Measurements from ENCODE around the gene RECQL5. TPM values are rescaled to one million over a fixed set of nuclear protein-coding genes. Genes with fewer than 3 reads are reported as not detected.

RECQL5 gene
- total RNA-seq, 3 donors from 2014 or later (not counting 1 experiment from before 2014, with no cell fraction given) = 33.4 to 39.1 (median 34.3) TPM

- Histone ChIP-seq H3K27ac (ENCODE audit: low read length) (no peak overlapping the region), H3K27me3 (ENCODE audit: control insufficient read depth, insufficient read depth, low read length) (no peaks in the 10 kb centered on the region), H3K9me3 (ENCODE audit: control insufficient read depth, insufficient read depth, low read length) (no peaks in the 10 kb centered on the region), H3K4me1 (ENCODE audit: control insufficient read depth, insufficient read depth, low read length) (peaks cover 14% of the 10 kb centered on the region), H3K36me3 (ENCODE audit: control insufficient read depth, insufficient read depth, low read length) (peaks cover 43% of the 10 kb centered on the region), H3K4me3 (ENCODE audit: low read length) (no peak overlapping the region)
- Mint-ChIP-seq H3K9me3 (no peaks in the 10 kb centered on the region), H3K4me1 (peaks cover 7 to 19% of the 10 kb centered on the region in 2 donors), H3K27me3 (ENCODE audit: low read depth in 2 of 2) (no peaks in the 10 kb centered on the region), H3K27ac (no peak overlapping the region), H3K36me3 (no peaks in the 10 kb centered on the region), H3K4me3 (no peak overlapping the region)
- WGBS (ENCODE audit: insufficient coverage) = 91% methylated on average over 4 of the region's 4 CpGs
- DNase-seq (no peak), ATAC-seq (no peak)
- intact Hi-C loops (cut with micrococcal nuclease) = no loop called here
- TF ChIP-seq, protein P1, sequence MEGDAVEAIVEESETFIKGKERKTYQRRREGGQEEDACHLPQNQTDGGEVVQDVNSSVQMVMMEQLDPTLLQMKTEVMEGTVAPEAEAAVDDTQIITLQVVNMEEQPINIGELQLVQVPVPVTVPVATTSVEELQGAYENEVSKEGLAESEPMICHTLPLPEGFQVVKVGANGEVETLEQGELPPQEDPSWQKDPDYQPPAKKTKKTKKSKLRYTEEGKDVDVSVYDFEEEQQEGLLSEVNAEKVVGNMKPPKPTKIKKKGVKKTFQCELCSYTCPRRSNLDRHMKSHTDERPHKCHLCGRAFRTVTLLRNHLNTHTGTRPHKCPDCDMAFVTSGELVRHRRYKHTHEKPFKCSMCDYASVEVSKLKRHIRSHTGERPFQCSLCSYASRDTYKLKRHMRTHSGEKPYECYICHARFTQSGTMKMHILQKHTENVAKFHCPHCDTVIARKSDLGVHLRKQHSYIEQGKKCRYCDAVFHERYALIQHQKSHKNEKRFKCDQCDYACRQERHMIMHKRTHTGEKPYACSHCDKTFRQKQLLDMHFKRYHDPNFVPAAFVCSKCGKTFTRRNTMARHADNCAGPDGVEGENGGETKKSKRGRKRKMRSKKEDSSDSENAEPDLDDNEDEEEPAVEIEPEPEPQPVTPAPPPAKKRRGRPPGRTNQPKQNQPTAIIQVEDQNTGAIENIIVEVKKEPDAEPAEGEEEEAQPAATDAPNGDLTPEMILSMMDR (IDR thresholded peaks at IDR 0.05) = no peak
These were observed 1.5 kb upstream of the RECQL5 start for GRCh38 chr17:75668489-75668888.

DNA sequence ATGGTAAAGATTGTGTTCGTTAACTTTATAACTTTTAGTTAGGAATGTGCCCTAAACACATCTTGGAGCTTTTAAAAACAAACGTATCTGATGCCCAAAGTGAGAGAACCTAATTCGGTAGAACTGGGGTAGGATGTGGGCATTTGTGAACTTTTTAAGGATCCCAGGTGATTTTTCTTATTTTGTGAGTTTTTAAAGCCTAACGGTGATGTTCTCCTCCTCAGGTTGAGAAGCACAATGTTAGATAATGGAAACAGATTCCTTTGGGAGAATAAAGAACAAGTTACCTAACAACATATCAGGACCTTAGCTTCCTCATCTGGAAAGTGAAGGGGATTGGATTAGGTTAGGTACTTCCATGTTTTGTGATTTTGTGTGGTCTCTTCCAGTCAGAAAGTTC lies 871 bp upstream of the RECQL5 start:
- TF ChIP-seq, protein P1 (IDR thresholded peaks at IDR 0.05) = no peak
- H3K4me1 ChIP-seq (ENCODE audit: control insufficient read depth, insufficient read depth, low read length) = peaks cover 14% of the 10 kb centered on the region
- DNase-seq = no peak
- no peaks in the 10 kb centered on the region for H3K9me3 ChIP-seq (ENCODE audit: control insufficient read depth, insufficient read depth, low read length)
- Mint-ChIP-seq H3K36me3 (no peaks in the 10 kb centered on the region), H3K27ac (no peak overlapping the region), H3K9me3 (no peaks in the 10 kb centered on the region), H3K27me3 (ENCODE audit: low read depth in 2 of 2) (no peaks in the 10 kb centered on the region), H3K4me3 (no peak overlapping the region), H3K4me1 (peaks cover 7 to 14% of the 10 kb centered on the region in 2 donors)
- WGBS (ENCODE audit: insufficient coverage) = 3% methylated on average over 3 of the region's 4 CpGs
- peak overlapping the region; percentile 84 for H3K27ac ChIP-seq (ENCODE audit: low read length)
- no peaks in the 10 kb centered on the region for H3K27me3 ChIP-seq (ENCODE audit: control insufficient read depth, insufficient read depth, low read length)
- H3K4me3 ChIP-seq (ENCODE audit: low read length) = peak overlapping the region; percentile 81
- ATAC-seq = no peak
- intact Hi-C loops (cut with micrococcal nuclease) = no loop called here
- peaks cover 37% of the 10 kb centered on the region for H3K36me3 ChIP-seq (ENCODE audit: control insufficient read depth, insufficient read depth, low read length)

- H3K4me1 ChIP-seq (ENCODE audit: control insufficient read depth, insufficient read depth, low read length) = peaks cover 14% of the 10 kb centered on the region
- TF ChIP-seq, protein P1 (IDR thresholded peaks at IDR 0.05) = no peak
- intact Hi-C loops (cut with micrococcal nuclease) = no loop called here
- H3K9me3 Mint-ChIP-seq = no peaks in the 10 kb centered on the region
- peak overlapping the region; percentile 62 for H3K4me3 Mint-ChIP-seq
- no peak for ATAC-seq
- peaks cover 7 to 13% of the 10 kb centered on the region in 2 donors for H3K4me1 Mint-ChIP-seq
- H3K36me3 ChIP-seq (ENCODE audit: control insufficient read depth, insufficient read depth, low read length) = peaks cover 36% of the 10 kb centered on the region
- DNase-seq = no peak
- H3K27ac Mint-ChIP-seq = no peak overlapping the region
- no peaks in the 10 kb centered on the region for H3K36me3 Mint-ChIP-seq
- no peak overlapping the region for H3K4me3 ChIP-seq (ENCODE audit: low read length)
- H3K27me3 Mint-ChIP-seq (ENCODE audit: low read depth in 2 of 2) = no peaks in the 10 kb centered on the region
- WGBS (ENCODE audit: insufficient coverage) = 93% methylated on average over 9 of the region's 10 CpGs
- no peak overlapping the region for H3K27ac ChIP-seq (ENCODE audit: low read length)
- H3K27me3 ChIP-seq (ENCODE audit: control insufficient read depth, insufficient read depth, low read length) = no peaks in the 10 kb centered on the region
- no peaks in the 10 kb centered on the region for H3K9me3 ChIP-seq (ENCODE audit: control insufficient read depth, insufficient read depth, low read length)
These were observed 973 bp downstream of the RECQL5 start for GRCh38 chr17:75665981-75666380.

GRCh38 chr17:75664099-75664549 lies 2.8 kb downstream of the RECQL5 start:
- peaks cover 14% of the 10 kb centered on the region for H3K4me1 ChIP-seq (ENCODE audit: control insufficient read depth, insufficient read depth, low read length)
- H3K4me3 Mint-ChIP-seq = peak overlapping the region; percentile 3
- H3K27ac ChIP-seq (ENCODE audit: low read length) = peak overlapping the region; percentile 31
- H3K9me3 ChIP-seq (ENCODE audit: control insufficient read depth, insufficient read depth, low read length) = no peaks in the 10 kb centered on the region
- ATAC-seq (no peak), DNase-seq (no peak)
- H3K9me3 Mint-ChIP-seq = no peaks in the 10 kb centered on the region
- H3K27ac Mint-ChIP-seq = no peak overlapping the region
- H3K36me3 ChIP-seq (ENCODE audit: control insufficient read depth, insufficient read depth, low read length) = peaks cover 31% of the 10 kb centered on the region
- WGBS (ENCODE audit: insufficient coverage) = 67% methylated on average over 1 of the region's 3 CpGs
- intact Hi-C loops (cut with micrococcal nuclease) = no loop called here
- TF ChIP-seq, protein P1 (IDR thresholded peaks at IDR 0.05) = no peak
- no peaks in the 10 kb centered on the region for H3K36me3 Mint-ChIP-seq
- H3K4me1 Mint-ChIP-seq = peaks cover 6 to 7% of the 10 kb centered on the region in 2 donors
- H3K4me3 ChIP-seq (ENCODE audit: low read length) = no peak overlapping the region
- H3K27me3 ChIP-seq (ENCODE audit: control insufficient read depth, insufficient read depth, low read length) = no peaks in the 10 kb centered on the region
- H3K27me3 Mint-ChIP-seq (ENCODE audit: low read depth in 2 of 2) = no peaks in the 10 kb centered on the region
